ENCODE measurements around the gene CD1E.

DNA sequence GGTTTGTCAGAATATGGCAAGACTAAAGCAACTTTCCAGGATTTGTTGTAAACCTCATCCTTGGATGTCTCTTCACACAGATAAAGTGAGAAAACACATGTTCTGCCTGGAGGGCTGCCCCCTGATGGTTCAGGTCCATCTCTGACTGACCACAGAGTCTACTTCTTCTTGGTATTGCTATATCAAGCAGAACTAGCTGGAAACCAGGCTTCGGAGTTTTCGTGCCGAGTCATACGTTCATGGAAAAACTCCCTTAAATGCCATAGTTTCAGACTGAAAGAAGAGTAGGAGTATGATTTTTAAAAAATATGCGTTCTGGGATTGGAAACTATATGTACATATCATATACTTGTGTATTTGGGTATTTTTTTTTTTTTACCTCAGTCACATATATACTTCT, 39.8 kb downstream of the CD1E start:
- TF ChIP-seq TBL1XR1 (IDR thresholded peaks at IDR 0.05; ENCODE audit: low read depth, low read length) (no peak), GABPA (IDR thresholded peaks at IDR 0.05; ENCODE audit: low read depth) (no peak), CREM (IDR thresholded peaks at IDR 0.05; ENCODE audit: low read depth) (no peak), POLR2AphosphoS5 (IDR thresholded peaks at IDR 0.05; ENCODE audit: low read length) (no peak), RCOR1 (conservative IDR thresholded peaks at IDR 0.05; ENCODE audit: low read depth, low read length) (no peak)
